IPS-20b (cell line): ENCODE measurements around the gene ULK4.
A peak's percentile ranks its signal among the peaks of the same experiment; 100 is the strongest.

Experiments
- H3K27ac ChIP-seq: one replicate; pipeline ENCODE4 v1.5.1; 2013; ENCODE audit warnings: low read length
- H3K27me3 ChIP-seq: 2 replicates; pipeline ENCODE4 v1.6.1; 2013; ENCODE audit warnings: mild to moderate bottlenecking, low read length, inconsistent platforms; ENCODE audit not compliant: insufficient read depth
- H3K36me3 ChIP-seq: 2 replicates; pipeline ENCODE4 v1.6.1; 2013; ENCODE audit warnings: low read depth, mild to moderate bottlenecking, inconsistent platforms, low read length, moderate library complexity; ENCODE audit not compliant: insufficient read depth
- H3K4me1 ChIP-seq: 2 replicates; pipeline ENCODE4 v1.6.1; 2013; ENCODE audit warnings: mild to moderate bottlenecking, control low read depth, inconsistent platforms, low read length, moderate library complexity; ENCODE audit not compliant: insufficient read depth
- H3K4me3 ChIP-seq: 2 replicates; pipeline ENCODE4 v1.5.1; 2013; ENCODE audit warnings: mild to moderate bottlenecking, low read length, inconsistent platforms
- H3K9ac ChIP-seq: 2 replicates; pipeline ENCODE4 v1.6.1; 2013; ENCODE audit warnings: low read depth, mild to moderate bottlenecking, inconsistent platforms, low read length, moderate library complexity
- H3K9me3 ChIP-seq: 2 replicates; pipeline ENCODE4 v1.6.1; 2013; ENCODE audit warnings: mild to moderate bottlenecking, low read depth, low read length, inconsistent platforms; ENCODE audit not compliant: insufficient read depth

ULK4 gene

DNA sequence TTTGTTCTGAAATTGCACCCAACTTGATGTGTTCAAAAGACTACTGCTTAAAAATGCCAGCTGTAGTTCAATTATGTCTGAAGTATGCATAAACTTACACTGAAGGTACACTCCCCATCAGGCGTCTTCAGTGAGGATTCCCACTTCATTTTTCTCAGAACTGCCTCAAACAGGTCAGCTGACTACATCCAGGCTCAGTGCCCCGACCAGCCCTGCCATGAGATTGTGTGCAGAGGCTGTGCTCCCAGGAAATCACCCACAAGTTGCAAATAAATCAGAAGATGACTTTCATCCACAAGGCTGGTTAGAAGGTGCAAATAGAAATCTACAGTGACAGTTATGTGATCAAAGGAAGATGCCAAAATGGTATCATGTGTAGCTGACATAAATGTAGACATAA lies 711.1 kb downstream of the ULK4 start:
- no peak overlapping the region for H3K27ac ChIP-seq
- H3K4me1 ChIP-seq = no peaks in the 10 kb centered on the region
- H3K9ac ChIP-seq = no peak overlapping the region
- no peak overlapping the region for H3K4me3 ChIP-seq
- no peaks in the 10 kb centered on the region for H3K9me3 ChIP-seq
- H3K27me3 ChIP-seq = no peaks in the 10 kb centered on the region
- no peaks in the 10 kb centered on the region for H3K36me3 ChIP-seq

DNA sequence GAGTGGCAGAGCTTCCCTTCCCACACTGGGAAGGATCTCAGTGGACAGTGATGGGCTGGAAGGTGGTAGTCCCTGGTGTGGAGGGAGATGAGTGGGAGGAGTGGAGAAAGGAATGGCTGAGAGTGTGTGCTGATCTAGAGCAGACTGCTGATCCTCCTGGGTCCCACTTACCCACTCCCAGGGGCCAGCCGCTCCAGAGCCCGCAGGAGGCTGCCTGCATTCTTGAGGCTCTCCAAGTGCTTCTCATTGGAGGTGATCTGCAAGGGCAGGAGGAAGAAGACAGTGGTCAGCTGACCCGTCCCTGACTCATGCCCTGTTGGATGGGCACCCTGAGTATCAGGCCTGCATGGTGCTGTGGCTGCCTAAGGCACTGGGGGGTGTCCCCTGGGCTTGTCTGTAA lies 712.6 kb downstream of the ULK4 start:
- H3K27me3 ChIP-seq = no peaks in the 10 kb centered on the region
- H3K36me3 ChIP-seq = no peaks in the 10 kb centered on the region
- no peaks in the 10 kb centered on the region for H3K9me3 ChIP-seq
- no peak overlapping the region for H3K9ac ChIP-seq
- H3K4me1 ChIP-seq = no peaks in the 10 kb centered on the region
- no peak overlapping the region for H3K4me3 ChIP-seq
- no peak overlapping the region for H3K27ac ChIP-seq

DNA sequence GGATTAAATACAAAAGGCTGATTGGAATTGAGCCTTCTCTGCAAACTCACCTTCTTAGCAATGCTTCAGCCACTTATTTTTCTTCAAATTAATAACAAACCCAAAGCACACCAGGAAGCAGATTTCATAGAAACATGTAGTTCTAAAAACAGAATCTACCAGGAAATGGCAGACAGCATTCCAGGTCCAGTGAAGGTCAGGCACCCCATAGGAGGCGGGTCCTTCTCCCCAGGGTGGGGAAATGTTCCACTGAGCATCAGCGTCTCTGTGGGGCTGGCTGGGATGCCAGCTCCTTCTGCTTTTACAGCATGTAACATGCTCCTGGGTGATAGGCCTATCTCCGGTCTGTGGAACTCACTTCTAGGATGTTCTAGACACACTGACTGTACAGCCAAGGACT lies 713.4 kb downstream of the ULK4 start:
- Histone ChIP-seq H3K9me3 (no peaks in the 10 kb centered on the region), H3K27me3 (no peaks in the 10 kb centered on the region), H3K9ac (no peak overlapping the region), H3K4me1 (no peaks in the 10 kb centered on the region), H3K27ac (no peak overlapping the region), H3K36me3 (no peaks in the 10 kb centered on the region), H3K4me3 (no peak overlapping the region)

DNA sequence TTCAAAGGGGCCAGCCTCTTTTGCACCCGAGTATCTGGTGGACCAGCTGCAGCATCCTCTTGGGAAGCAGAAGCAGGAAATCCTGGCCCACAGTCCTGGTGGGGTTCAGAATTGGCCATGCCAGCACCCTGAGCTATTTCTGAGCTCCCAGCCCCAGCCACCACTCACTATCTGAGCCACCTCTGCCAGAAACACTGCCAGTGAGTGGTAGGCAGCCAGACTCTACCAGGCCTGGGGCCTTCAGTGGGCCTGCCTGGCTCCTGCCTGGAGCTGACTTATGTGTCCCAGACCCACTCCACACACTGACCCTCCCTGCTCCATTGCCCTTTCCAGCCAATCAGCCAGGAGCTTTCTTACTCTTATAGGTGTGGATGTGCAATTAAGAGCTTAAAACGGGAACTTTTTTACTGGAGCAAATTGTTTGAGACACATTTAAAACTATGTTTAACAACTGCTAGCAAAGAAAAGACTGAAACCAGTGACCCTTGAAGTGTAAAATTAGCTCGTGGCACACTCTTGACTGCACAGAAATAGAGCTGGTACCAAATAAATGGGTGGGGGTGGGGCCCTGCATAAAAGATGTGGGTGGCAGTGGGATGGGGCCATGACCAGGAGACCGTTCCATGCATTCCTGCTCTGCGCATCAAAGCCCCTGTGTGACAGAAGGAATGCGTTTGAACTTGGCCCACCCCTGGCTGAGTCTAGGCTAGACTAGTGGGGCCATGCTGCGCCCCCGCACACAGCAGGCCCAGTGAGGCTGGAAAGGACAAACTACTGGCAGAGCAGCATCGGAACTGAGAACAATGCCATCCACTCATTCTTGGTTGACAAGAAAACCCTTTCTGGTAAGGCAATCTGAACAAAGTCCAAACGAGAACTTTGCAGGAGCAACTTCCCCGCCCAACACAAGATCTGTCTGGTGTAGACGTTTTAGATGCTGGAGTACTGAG lies 714.6 kb downstream of the ULK4 start:
- Histone ChIP-seq H3K9ac (no peak overlapping the region), H3K36me3 (no peaks in the 10 kb centered on the region), H3K27ac (no peak overlapping the region), H3K9me3 (no peaks in the 10 kb centered on the region), H3K4me1 (no peaks in the 10 kb centered on the region), H3K4me3 (no peak overlapping the region), H3K27me3 (no peaks in the 10 kb centered on the region)

DNA sequence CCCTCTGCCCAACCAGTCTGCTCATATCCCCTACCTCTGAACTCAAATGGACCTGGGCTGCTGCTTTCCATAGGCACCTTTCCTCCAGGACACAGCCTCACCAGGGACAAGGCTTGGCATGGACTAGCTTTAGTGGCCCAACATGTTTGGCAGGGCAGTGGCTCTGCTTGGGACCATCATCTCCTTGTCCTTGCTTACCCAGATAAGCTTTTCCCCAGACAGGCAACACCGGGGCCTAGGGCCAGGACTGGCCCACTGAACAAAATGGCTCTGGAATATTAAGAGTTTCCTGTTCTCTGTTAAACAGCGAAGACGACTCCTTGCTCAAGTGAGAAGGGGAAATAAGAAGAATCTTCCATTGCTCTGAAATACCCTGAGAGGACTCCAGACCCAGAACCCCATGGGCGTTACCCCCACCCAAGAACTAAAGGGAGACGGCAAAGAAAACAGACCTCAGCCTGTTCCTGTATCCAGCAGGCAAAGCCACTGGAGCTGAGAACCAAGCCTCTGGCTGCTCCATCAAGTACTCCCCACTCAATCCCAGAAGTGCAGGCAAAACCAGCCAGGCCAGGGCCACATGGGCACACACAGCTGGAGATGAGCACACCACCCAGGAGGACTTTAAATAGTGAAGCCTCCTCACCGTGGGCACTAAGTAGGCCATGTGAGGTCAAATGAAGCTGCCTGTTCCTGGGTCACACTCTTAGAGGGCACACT lies 717.1 kb downstream of the ULK4 start:
- H3K27ac ChIP-seq = no peak overlapping the region
- H3K27me3 ChIP-seq = no peaks in the 10 kb centered on the region
- H3K9me3 ChIP-seq = no peaks in the 10 kb centered on the region
- H3K4me1 ChIP-seq = no peaks in the 10 kb centered on the region
- no peak overlapping the region for H3K9ac ChIP-seq
- peaks cover 24% of the 10 kb centered on the region for H3K36me3 ChIP-seq
- H3K4me3 ChIP-seq = no peak overlapping the region

DNA sequence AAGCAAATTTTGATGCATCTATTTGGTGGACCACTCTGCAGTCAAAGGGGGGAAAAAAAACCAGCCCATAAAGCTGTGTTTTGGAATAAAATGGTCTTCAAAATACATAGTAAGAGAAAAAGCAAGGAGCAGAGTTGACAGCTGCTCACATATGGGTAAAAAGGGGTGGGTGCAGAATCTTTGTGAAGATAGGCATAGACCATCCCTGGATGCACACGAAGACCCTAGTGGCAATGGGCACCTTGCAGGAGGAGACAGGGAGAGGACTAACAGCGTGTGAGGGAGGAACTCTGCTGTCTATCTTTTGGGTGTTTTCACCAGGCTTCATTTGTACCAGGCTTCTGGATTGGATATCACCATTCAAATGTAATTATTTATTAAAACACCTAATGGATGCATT lies 718.7 kb downstream of the ULK4 start:
- no peaks in the 10 kb centered on the region for H3K9me3 ChIP-seq
- H3K27ac ChIP-seq = no peak overlapping the region
- no peak overlapping the region for H3K4me3 ChIP-seq
- H3K9ac ChIP-seq = no peak overlapping the region
- peaks cover 40% of the 10 kb centered on the region for H3K36me3 ChIP-seq
- H3K27me3 ChIP-seq = no peaks in the 10 kb centered on the region
- H3K4me1 ChIP-seq = no peaks in the 10 kb centered on the region

DNA sequence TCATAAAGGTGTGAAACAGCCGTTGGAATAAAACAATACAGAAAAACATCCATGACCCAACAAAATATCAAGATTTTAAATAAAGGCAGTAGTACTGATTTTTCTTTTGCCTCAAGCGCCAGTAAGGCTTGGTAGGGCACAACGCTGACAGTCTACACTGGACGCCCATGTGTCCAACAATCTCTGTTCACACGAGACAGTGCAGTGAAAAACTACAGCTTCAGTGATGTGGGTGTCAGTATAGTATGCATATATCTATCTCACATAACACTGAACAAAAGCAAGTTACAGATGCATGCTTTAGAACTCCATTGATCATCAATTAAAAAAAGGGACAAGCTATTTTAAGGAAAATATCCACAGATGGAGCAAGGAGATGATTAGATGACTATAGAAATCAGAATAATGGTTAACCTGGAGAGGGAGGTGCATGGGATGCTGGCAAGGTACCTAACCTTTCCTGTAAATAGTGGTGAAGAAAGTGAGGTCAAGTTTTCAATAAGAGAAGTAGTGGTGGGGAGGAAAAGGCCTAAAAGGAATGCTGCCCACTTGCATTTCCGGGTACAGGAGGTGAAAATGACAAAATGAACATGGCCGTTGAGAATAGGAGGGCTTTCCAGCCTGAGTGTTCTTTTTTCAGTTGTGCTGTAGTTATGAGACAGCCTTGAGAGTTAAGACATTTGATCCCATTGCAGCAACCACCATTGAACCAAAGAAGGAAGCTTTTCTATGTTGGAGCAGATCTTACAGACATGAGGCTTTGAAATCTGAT lies 719.9 kb downstream of the ULK4 start:
- no peak overlapping the region for H3K4me3 ChIP-seq
- H3K9ac ChIP-seq = no peak overlapping the region
- H3K9me3 ChIP-seq = no peaks in the 10 kb centered on the region
- H3K36me3 ChIP-seq = peaks cover 52% of the 10 kb centered on the region
- no peak overlapping the region for H3K27ac ChIP-seq
- H3K4me1 ChIP-seq = no peaks in the 10 kb centered on the region; the same call in 1 of the 2 replicates
- H3K27me3 ChIP-seq = no peaks in the 10 kb centered on the region

DNA sequence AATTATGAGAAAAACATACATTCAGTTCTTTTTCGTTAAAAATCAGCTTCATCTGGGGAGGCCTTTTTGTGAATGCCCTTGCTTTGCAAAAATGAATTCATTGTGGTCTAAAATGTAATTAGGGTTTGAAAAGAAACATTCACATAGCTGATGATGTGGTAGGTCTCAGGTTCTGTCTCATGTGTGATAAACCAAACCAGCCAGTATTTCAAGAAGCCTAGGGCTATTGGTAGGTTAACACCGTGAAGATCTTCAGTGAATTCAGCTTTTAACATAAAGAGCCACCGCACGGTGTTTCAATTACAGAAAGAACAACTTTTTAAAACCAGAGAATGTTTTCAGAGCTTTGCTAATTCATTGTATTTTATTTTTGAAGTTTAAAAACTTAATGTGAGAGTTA lies 720.7 kb downstream of the ULK4 start:
- Histone ChIP-seq H3K9ac (no peak overlapping the region), H3K4me3 (no peak overlapping the region), H3K27ac (no peak overlapping the region), H3K27me3 (no peaks in the 10 kb centered on the region), H3K9me3 (no peaks in the 10 kb centered on the region), H3K4me1 (peaks cover 6% of the 10 kb centered on the region; the same call in 1 of the 2 replicates), H3K36me3 (peaks cover 60% of the 10 kb centered on the region)

DNA sequence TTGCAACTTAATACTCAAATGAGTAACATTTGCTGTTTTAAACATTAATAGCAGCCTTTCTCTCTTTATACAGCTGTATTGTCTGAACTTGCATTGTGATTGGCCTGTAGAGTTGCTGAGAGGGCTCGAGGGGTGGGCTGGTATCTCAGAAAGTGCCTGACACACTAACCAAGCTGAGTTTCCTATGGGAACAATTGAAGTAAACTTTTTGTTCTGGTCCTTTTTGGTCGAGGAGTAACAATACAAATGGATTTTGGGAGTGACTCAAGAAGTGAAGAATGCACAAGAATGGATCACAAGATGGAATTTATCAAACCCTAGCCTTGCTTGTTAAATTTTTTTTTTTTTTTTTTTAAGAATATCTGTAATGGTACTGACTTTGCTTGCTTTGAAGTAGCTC lies 722.3 kb downstream of the ULK4 start:
- no peaks in the 10 kb centered on the region for H3K9me3 ChIP-seq
- no peak overlapping the region for H3K9ac ChIP-seq
- peaks cover 76% of the 10 kb centered on the region for H3K36me3 ChIP-seq
- H3K27me3 ChIP-seq = no peaks in the 10 kb centered on the region
- no peak overlapping the region for H3K4me3 ChIP-seq
- peaks cover 19% of the 10 kb centered on the region; the same call in 1 of the 2 replicates for H3K4me1 ChIP-seq
- H3K27ac ChIP-seq = no peak overlapping the region

DNA sequence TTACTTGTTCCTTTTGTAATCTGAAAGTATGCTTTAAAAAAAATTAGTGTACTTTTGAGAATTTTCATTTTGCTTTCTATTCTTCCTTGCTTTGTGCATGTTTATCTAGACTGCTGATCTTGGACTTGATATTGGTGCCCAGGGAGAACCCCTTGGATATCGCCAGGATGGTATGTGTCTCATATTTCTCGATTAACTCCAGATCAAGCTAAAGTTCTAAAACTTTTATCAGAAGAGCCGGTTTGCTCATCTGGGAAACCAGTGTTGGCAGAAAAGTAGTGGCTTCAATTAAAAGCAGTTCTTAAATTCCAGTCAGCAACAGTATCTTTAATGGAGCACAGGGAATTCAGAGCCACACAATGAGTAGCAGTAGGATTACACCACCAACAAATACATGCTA lies 724.0 kb downstream of the ULK4 start:
- H3K27ac ChIP-seq = no peak overlapping the region
- H3K27me3 ChIP-seq = no peaks in the 10 kb centered on the region
- H3K9me3 ChIP-seq = no peaks in the 10 kb centered on the region
- H3K4me1 ChIP-seq = peaks cover 22% of the 10 kb centered on the region; the same call in 1 of the 2 replicates
- H3K9ac ChIP-seq = no peak overlapping the region
- peaks cover 93% of the 10 kb centered on the region for H3K36me3 ChIP-seq
- H3K4me3 ChIP-seq = no peak overlapping the region

DNA sequence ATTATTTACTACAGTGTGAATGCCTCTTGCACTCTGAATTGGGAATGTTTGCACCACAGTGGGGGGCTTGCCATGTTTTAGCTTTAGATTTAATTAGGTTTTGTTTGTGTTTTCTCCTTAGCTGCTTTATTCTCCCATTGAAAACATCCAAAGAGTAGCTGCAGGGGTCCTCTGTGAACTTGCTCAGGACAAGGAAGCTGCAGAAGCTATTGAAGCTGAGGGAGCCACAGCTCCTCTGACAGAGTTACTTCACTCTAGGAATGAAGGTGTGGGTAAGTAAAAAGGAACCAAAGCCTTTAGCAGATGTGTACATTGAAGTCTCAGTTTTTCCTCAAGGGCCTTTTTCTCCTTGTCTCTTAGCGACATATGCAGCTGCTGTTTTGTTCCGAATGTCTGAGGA lies 725.7 kb downstream of the ULK4 start:
- no peak overlapping the region for H3K27ac ChIP-seq
- no peaks in the 10 kb centered on the region for H3K9me3 ChIP-seq
- peaks cover 100% of the 10 kb centered on the region for H3K36me3 ChIP-seq
- peaks cover 25% of the 10 kb centered on the region; the same call in 1 of the 2 replicates for H3K4me1 ChIP-seq
- H3K9ac ChIP-seq = no peak overlapping the region
- H3K27me3 ChIP-seq = no peaks in the 10 kb centered on the region
- H3K4me3 ChIP-seq = 0 out of 2 replicates have a peak overlapping the region, but pooled peaks have one; percentile 27
